ENCODE results near the gene LRRC47.

DNA sequence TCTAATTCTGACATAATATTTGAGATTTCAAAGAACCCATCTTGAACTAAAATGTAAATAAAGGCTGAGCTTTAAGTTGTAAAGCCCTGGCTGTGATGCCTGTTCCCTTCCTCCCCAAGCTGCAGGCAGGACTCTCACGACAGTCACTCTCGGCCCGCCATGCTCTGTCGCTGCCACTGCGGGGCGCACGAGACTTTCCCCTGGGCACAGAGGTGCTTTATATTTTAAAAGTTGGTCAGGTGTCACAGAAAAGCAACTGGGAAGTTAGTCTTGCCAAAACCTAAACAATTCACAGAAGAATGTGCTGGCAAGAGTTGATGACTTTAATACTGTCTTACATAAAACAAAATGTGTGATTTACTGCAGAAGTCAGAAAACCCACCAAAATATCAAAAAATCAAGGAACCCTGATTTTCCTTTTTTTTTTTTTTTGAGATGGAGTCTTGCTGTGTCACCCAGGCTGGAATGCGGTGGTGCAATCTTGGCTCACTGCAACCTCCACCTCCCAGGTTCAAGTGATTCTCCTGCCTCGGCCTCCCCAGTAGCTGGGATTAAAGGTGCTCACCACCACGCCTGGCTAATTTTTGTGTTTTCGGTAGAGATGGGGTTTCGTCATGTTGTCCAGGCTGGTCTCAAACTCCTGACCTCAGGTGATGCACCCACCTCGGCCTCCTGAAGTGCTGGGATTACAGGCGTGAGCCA lies 10.7 kb downstream of the LRRC47 start:
- TF ChIP-seq, protein P1, sequence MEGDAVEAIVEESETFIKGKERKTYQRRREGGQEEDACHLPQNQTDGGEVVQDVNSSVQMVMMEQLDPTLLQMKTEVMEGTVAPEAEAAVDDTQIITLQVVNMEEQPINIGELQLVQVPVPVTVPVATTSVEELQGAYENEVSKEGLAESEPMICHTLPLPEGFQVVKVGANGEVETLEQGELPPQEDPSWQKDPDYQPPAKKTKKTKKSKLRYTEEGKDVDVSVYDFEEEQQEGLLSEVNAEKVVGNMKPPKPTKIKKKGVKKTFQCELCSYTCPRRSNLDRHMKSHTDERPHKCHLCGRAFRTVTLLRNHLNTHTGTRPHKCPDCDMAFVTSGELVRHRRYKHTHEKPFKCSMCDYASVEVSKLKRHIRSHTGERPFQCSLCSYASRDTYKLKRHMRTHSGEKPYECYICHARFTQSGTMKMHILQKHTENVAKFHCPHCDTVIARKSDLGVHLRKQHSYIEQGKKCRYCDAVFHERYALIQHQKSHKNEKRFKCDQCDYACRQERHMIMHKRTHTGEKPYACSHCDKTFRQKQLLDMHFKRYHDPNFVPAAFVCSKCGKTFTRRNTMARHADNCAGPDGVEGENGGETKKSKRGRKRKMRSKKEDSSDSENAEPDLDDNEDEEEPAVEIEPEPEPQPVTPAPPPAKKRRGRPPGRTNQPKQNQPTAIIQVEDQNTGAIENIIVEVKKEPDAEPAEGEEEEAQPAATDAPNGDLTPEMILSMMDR (IDR thresholded peaks at IDR 0.05; ENCODE audit: low read depth, low read length) = peak; percentile 25
- no peak for TF ChIP-seq MYC (IDR thresholded peaks at IDR 0.05; ENCODE audit: low read depth, low read length)

Data from NB4 (cell line).